Loucy (cell line): Measurements from ENCODE around the gene ZNF195.

Experiments
- EZH2phosphoT487 ChIP-seq: fragments of 200-600 bp; IDR thresholded peaks from 2 replicates; pipeline ENCODE4 v1.6.1; 2018; ENCODE audit warnings: antibody characterized with exemption, mild to moderate bottlenecking, moderate library complexity, borderline replicate concordance
- TF ChIP-seq, protein P1 (sequence below): fragments of 200-600 bp; sonication (generic); conservative IDR thresholded peaks from 2 replicates; pipeline ENCODE4 v1.5.1; 2014; ENCODE audit warnings: mild to moderate bottlenecking, antibody characterized with exemption, low read length

DNA sequence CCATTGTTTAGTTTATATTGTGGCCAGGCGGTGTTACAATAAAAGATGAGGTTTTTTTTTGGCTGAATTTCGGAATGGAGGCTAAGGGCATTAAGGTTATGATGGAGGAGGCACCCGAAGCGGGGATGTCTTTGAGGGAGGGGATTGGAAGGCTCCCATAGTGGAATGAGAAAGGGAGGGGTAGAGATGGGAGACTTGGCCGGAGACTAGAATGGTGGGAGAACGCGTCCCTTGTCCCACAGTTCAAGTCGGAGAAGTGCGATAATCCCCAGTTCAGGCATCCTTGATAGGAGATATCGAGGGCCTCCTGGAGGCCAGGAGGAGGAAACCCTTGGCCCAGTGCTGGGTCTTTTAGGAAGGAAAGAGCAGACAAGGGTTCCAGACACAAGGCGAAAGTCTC is 21.6 kb downstream of the ZNF195 start:
- TF ChIP-seq, protein P1, sequence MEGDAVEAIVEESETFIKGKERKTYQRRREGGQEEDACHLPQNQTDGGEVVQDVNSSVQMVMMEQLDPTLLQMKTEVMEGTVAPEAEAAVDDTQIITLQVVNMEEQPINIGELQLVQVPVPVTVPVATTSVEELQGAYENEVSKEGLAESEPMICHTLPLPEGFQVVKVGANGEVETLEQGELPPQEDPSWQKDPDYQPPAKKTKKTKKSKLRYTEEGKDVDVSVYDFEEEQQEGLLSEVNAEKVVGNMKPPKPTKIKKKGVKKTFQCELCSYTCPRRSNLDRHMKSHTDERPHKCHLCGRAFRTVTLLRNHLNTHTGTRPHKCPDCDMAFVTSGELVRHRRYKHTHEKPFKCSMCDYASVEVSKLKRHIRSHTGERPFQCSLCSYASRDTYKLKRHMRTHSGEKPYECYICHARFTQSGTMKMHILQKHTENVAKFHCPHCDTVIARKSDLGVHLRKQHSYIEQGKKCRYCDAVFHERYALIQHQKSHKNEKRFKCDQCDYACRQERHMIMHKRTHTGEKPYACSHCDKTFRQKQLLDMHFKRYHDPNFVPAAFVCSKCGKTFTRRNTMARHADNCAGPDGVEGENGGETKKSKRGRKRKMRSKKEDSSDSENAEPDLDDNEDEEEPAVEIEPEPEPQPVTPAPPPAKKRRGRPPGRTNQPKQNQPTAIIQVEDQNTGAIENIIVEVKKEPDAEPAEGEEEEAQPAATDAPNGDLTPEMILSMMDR = no peak
- TF ChIP-seq EZH2phosphoT487 = no peak
